PC-3 (cell line): ENCODE results near the gene HOXC4. TPM values are rescaled to one million over a fixed set of nuclear protein-coding genes. Genes with fewer than 3 reads are reported as not detected.
"Not testable (repeated sequence)": the region's sequence is repeated elsewhere in the genome, so short reads cannot be mapped to it uniquely, and the experiment has no call there.

Experiments
- ATAC-seq: fragments of 200-7000 bp; cut with Tn5 transposase; 2 replicates; pipeline ENCODE4 v1.9.1; 2020; ENCODE audit warnings: mild to moderate bottlenecking, moderate library complexity
- BruUV-seq: library from RNA; stranded (reverse); fragments of 400-500 nt; replicated peaks from 2 replicates; lab custom pipeline; 2021; lab: Mats Ljungman, UMichigan
- CTCF ChIA-PET: fragments of 300-600 bp; sonication (Branson Sonifier 250); formaldehyde crosslinking; loops from one replicate; lab custom pipeline; 2022; ENCODE audit warnings: antibody characterized with exemption; lab: Charles Lee
- POLR2A ChIA-PET: fragments of 300-600 bp; sonication (Branson Sonifier 250); formaldehyde crosslinking; loops from one replicate; lab custom pipeline; 2022; ENCODE audit warnings: antibody characterized with exemption; ENCODE audit not compliant: unreplicated experiment; lab: Charles Lee
- DNase-seq: peaks from one replicate; pipeline ENCODE4 v3.0.0-alpha.2; 2015
- H2AFZ ChIP-seq: fragments of 300-600 bp; sonication (generic); 2 replicates; pipeline ENCODE4 v1.6.0; 2016; ENCODE audit warnings: antibody characterized with exemption, low read length
- H3F3A ChIP-seq: fragments of 300-600 bp; sonication (generic); one replicate; pipeline ENCODE4 v1.6.0; 2017; ENCODE audit warnings: antibody characterized with exemption, low read length, control low read depth, mild to moderate bottlenecking; ENCODE audit not compliant: unreplicated experiment
- H3K27ac ChIP-seq: fragments of 300-600 bp; sonication (generic); 2 replicates; pipeline ENCODE4 v1.5.1; 2016; ENCODE audit warnings: mild to moderate bottlenecking, low read length
- H3K27me3 ChIP-seq: fragments of 300-600 bp; sonication (generic); 2 replicates; pipeline ENCODE4 v1.6.1; 2016; ENCODE audit warnings: low read length, mixed read lengths
- H3K36me3 ChIP-seq: fragments of 300-600 bp; sonication (generic); 2 replicates; pipeline ENCODE4 v1.6.1; 2016; ENCODE audit warnings: low read depth, mixed run types, low read length, mixed read lengths
- H3K4me1 ChIP-seq: fragments of 300-600 bp; sonication (generic); 2 replicates; pipeline ENCODE4 v1.5.1; 2016; ENCODE audit warnings: low read length; ENCODE audit not compliant: insufficient read depth
- H3K4me2 ChIP-seq: fragments of 300-600 bp; sonication (generic); 2 replicates; pipeline ENCODE4 v1.6.0; 2016; ENCODE audit warnings: low read length
- H3K4me3 ChIP-seq: fragments of 300-600 bp; sonication (generic); 2 replicates; pipeline ENCODE4 v1.5.1; 2016; ENCODE audit warnings: mild to moderate bottlenecking, low read length, mixed read lengths
- H3K79me2 ChIP-seq: fragments of 300-600 bp; sonication (generic); 2 replicates; pipeline ENCODE4 v1.6.1; 2017; ENCODE audit warnings: low read length, mixed read lengths
- H3K9ac ChIP-seq: fragments of 300-600 bp; sonication (generic); 2 replicates; pipeline ENCODE4 v1.6.0; 2016; ENCODE audit warnings: mild to moderate bottlenecking, low read length
- H3K9me2 ChIP-seq: fragments of 300-600 bp; sonication (generic); replicated peaks from 2 replicates; pipeline ENCODE4 v1.6.1; 2016; ENCODE audit warnings: mixed run types, low read length, mixed read lengths
- H3K9me3 ChIP-seq: fragments of 300-600 bp; sonication (generic); 2 replicates; pipeline ENCODE4 v1.6.1; 2016; ENCODE audit warnings: low read length, mixed read lengths
- H4K20me1 ChIP-seq: fragments of 300-600 bp; sonication (generic); 2 replicates; pipeline ENCODE4 v1.6.1; 2016; ENCODE audit warnings: low read length, mixed read lengths
- EZH2 ChIP-seq: fragments of 300-600 bp; sonication (generic); IDR thresholded peaks from one replicate; pipeline ENCODE4 v1.6.1; 2017; ENCODE audit warnings: antibody characterized with exemption, mild to moderate bottlenecking, low read length; ENCODE audit not compliant: unreplicated experiment
- EZH2phosphoT487 ChIP-seq: fragments of 300-600 bp; sonication (generic); IDR thresholded peaks from 2 replicates; pipeline ENCODE4 v1.6.1; 2018; ENCODE audit warnings: mild to moderate bottlenecking, antibody characterized with exemption, low read length, borderline replicate concordance
- intact Hi-C: fragments of 100-400 bp; cut with micrococcal nuclease; formaldehyde crosslinking; loops from 2 replicates; pipeline ENCODE4 v1.9.0; 2023
- total RNA-seq: library from RNA; depleted of rRNA; stranded (reverse); fragments of >200 nt; gene quantifications from 2 replicates; pipeline ENCODE4 v1.2.3, GENCODE V29; 2014
- TF ChIP-seq, protein P1 (sequence below): fragments of 300-600 bp; sonication (generic); conservative IDR thresholded peaks from 2 replicates; pipeline ENCODE4 v1.5.1; 2017; ENCODE audit warnings: antibody characterized with exemption, low read depth, mild to moderate bottlenecking, low read length

The HOXC4 gene
- total RNA-seq, 1 experiment from 2014 or later = 1.8 TPM

DNA sequence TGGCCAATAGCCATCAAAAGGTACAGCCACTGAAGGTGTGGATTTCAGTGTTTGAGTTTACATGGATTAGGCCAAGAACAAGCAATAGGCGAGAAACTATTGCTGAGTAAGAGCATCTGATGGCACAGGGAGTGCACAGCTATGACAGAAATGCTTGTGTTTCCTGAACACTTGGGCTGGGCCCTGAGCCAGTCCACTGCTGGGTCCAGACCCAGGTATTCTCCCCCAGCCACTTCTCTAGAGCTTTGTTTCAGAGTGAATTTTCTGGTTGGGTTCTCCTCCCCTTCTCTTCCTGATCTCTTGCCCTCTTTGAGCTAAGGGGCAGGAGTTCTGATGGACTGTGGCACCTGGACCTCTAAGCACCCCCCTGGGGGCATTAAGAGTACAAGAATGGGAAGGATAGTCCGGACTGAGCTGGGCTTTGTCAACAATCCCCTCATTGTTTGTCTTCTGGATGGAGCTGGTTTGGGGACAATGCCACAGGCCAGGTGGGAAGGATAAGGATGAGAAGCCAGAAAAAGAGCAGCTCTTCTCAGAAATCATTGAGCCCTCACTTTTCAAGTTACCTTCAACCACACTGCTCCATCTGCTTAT lies 12.4 kb upstream of the HOXC4 start:
- BruUV-seq = no TSS peak
- H3K9me3 ChIP-seq = no peaks in the 10 kb centered on the region
- H3K9ac ChIP-seq = no peak overlapping the region
- no peak overlapping the region for H3K27ac ChIP-seq
- DNase-seq (no peak), ATAC-seq (no peak)
- peaks cover 11% of the 10 kb centered on the region for H3K4me1 ChIP-seq
- no peaks in the 10 kb centered on the region for H3F3A ChIP-seq
- ChIA-PET POLR2A (interaction anchor here (0.6 kb wide), 1 partner anchor 150 kb away, joined by 3 read pairs; no protein-coding TSS in a partner anchor), CTCF (no interaction called here)
- H3K9me2 ChIP-seq = no peaks in the 10 kb centered on the region
- TF ChIP-seq, protein P1, sequence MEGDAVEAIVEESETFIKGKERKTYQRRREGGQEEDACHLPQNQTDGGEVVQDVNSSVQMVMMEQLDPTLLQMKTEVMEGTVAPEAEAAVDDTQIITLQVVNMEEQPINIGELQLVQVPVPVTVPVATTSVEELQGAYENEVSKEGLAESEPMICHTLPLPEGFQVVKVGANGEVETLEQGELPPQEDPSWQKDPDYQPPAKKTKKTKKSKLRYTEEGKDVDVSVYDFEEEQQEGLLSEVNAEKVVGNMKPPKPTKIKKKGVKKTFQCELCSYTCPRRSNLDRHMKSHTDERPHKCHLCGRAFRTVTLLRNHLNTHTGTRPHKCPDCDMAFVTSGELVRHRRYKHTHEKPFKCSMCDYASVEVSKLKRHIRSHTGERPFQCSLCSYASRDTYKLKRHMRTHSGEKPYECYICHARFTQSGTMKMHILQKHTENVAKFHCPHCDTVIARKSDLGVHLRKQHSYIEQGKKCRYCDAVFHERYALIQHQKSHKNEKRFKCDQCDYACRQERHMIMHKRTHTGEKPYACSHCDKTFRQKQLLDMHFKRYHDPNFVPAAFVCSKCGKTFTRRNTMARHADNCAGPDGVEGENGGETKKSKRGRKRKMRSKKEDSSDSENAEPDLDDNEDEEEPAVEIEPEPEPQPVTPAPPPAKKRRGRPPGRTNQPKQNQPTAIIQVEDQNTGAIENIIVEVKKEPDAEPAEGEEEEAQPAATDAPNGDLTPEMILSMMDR = no peak
- TF ChIP-seq EZH2phosphoT487 (no peak), EZH2 (no peak)
- no peaks in the 10 kb centered on the region for H3K79me2 ChIP-seq
- no peaks in the 10 kb centered on the region for H4K20me1 ChIP-seq
- intact Hi-C loops = no loop called here
- H3K4me2 ChIP-seq = no peak overlapping the region
- H2AFZ ChIP-seq = no peak overlapping the region
- H3K4me3 ChIP-seq = no peak overlapping the region
- no peaks in the 10 kb centered on the region for H3K27me3 ChIP-seq
- H3K36me3 ChIP-seq = no peaks in the 10 kb centered on the region

DNA sequence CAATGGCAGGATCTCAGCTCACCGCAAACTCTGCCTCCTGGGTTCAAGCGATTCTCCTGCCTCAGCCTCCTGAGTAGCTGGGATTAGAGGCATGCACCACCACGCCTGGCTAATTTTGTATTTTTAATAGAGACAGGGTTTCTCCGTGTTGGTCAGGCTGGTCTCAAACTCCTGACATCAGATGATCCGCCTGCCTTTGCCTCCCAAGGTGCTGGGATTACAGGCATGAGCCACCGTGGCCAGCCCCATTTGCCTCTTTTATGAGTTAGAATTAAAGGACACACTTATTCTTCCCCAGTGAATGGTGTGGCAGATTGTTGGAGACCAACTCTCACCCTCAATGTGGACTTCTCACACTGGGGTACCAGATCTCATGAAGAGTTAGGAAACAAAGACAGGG lies 11.6 kb upstream of the HOXC4 start:
- BruUV-seq, H3K79me2 ChIP-seq, intact Hi-C loops, ATAC-seq, H3K4me3 ChIP-seq, POLR2A ChIA-PET, H3K9me2 ChIP-seq, H4K20me1 ChIP-seq, H3K4me1 ChIP-seq, CTCF ChIA-PET, H3K27me3 ChIP-seq, H3K9me3 ChIP-seq, H2AFZ ChIP-seq, H3F3A ChIP-seq, DNase-seq, H3K36me3 ChIP-seq, H3K4me2 ChIP-seq, H3K9ac ChIP-seq, H3K27ac ChIP-seq: not testable (repeated sequence)

DNA sequence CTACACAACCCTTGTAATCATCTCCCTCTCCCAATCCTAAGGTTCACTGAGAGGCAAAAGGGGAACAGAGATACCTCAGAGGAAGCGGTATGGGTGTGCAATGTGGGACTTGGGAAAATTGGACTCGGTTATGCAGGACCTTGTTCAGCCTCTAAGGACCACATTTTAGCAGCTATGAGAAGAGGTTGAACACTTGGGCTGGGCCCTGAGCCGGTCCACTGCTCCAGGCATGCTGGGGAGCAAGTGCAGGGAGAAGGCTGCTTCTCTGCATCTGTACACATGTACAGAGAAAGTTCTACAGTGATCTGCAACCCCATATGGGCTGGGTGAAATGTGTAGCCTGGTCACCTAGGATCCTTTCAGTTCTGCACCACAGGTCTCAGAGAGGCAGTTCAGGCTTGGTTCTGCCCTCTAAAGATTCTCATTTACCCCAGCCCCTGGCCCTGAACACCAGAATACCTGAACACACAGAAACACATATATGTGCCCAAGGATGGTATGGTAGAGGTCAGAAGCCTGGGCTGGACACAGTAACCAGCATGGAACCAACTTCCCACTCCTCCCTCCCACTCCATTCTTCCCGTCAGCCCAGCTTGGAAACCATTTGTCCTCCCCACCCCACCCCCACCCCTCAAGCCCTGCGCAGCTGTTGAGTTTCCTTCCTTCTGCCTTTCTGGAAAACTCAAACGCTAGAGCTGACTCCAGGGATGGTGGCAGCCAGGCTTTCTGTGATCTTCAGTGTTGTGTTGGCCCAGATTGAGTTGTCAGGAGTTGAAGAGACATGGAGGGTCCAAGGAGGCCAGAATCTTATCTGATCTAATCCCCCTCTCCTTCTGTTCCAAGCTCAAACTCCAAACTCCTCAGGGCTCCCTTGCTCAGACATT lies 10.4 kb upstream of the HOXC4 start:
- CTCF ChIA-PET = no interaction called here
- H3K27ac ChIP-seq = no peak overlapping the region
- no peaks in the 10 kb centered on the region for H3F3A ChIP-seq
- no peaks in the 10 kb centered on the region; the same call in 1 of the 2 replicates for H3K4me1 ChIP-seq
- H2AFZ ChIP-seq = no peak overlapping the region
- DNase-seq = no peak
- H3K27me3 ChIP-seq = no peaks in the 10 kb centered on the region
- no peak for ATAC-seq
- H3K4me3 ChIP-seq = no peak overlapping the region
- H3K79me2 ChIP-seq = no peaks in the 10 kb centered on the region
- no peaks in the 10 kb centered on the region for H3K36me3 ChIP-seq
- H3K9me3 ChIP-seq = no peaks in the 10 kb centered on the region
- no peak overlapping the region for H3K4me2 ChIP-seq
- TF ChIP-seq EZH2phosphoT487 (no peak), EZH2 (no peak)
- TF ChIP-seq, protein P1 = no peak
- BruUV-seq = no TSS peak
- POLR2A ChIA-PET = no interaction called here
- no peak overlapping the region for H3K9ac ChIP-seq
- intact Hi-C loops = no loop called here
- H4K20me1 ChIP-seq = no peaks in the 10 kb centered on the region
- no peaks in the 10 kb centered on the region for H3K9me2 ChIP-seq
